Cardiac muscle cell (in vitro differentiated cells and primary cell): Measurements from ENCODE around the gene GUCY2D. TPM values are rescaled to one million over a fixed set of nuclear protein-coding genes. Genes with fewer than 3 reads are reported as not detected.

Experiments
- DNase-seq, 2 donors: peaks; one replicate each; pipeline versions ENCODE4 v3.0.0 to v3.0.0-alpha.2; 2010 to 2017; ENCODE audit warnings: low read depth in 1 of 2, low spot score in 1 of 2
- H3K27ac ChIP-seq: fragments of 200-600 bp; sonication (generic); 2 replicates; pipeline ENCODE4 v1.5.1; 2016
- H3K27me3 ChIP-seq: fragments of 200-600 bp; sonication (generic); 2 replicates; pipeline ENCODE4 v1.6.0; 2016; ENCODE audit warnings: control low read depth
- H3K36me3 ChIP-seq: fragments of 200-600 bp; sonication (generic); 2 replicates; pipeline ENCODE4 v1.5.1; 2016; ENCODE audit warnings: control low read depth
- H3K4me1 ChIP-seq: fragments of 200-600 bp; sonication (generic); 2 replicates; pipeline ENCODE4 v1.8.1; 2017; ENCODE audit warnings: low read depth, mild to moderate bottlenecking, mixed run types
- H3K4me3 ChIP-seq: fragments of 200-600 bp; sonication (generic); 2 replicates; pipeline ENCODE4 v1.5.1; 2016; ENCODE audit warnings: mild to moderate bottlenecking
- H3K9me3 ChIP-seq: fragments of 200-600 bp; sonication (generic); 2 replicates; pipeline ENCODE4 v1.5.1; 2017; ENCODE audit warnings: low read depth, mild to moderate bottlenecking, control low read depth
- CTCF ChIP-seq: IDR thresholded peaks from 2 replicates; pipeline ENCODE4 v1.5.1; 2012; ENCODE audit warnings: low read depth, mild to moderate bottlenecking, low read length
- polyA plus RNA-seq: library from polyadenylated mRNA; unstranded; fragments of >200 nt; fragmentation: Nextera tagmentation; extraction: Ambion mirVana; gene quantifications from 2 replicates; pipeline ENCODE4 v1.2.1, GENCODE V29; 2016
- total RNA-seq: library from RNA; depleted of rRNA; stranded (reverse); fragments of >200 nt; gene quantifications from 2 replicates; pipeline ENCODE4 v1.2.3, GENCODE V29; 2016

GUCY2D gene
- total and polyA plus RNA-seq, 2 experiments from 2014 or later = 0.54 to 1.1 TPM

DNA sequence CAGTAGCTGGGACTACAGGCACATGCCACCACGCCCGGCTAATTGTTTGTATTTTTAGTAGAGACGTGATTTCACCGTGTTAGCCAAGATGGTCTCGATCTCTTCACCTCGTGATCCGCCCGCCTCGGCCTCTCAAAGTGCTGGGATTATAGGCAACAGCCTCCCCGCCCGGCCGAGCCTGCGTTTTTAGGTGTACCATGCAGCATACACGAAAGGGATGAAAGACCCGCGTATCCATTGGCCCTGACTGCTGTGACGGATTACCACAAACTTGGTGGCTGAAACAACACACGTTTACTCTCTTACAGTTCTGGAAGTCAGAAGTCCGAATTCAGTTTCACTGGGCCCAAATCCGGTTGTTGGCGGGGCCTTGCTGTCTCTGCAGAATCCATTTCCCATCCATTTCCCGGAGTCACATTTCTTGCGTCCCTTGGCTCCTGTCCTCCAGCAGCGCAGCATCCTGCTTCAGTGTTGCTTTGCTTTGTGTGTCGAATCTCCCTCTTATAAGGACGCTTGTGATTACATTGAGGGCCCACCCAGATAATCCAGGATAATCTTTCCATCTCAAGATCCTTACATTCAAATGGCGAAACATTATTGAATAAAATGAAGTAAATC, 8.3 kb upstream of the GUCY2D start:
- H3K4me1 ChIP-seq = peaks cover 5% of the 10 kb centered on the region
- no peak for TF ChIP-seq CTCF
- no peak for DNase-seq
- H3K9me3 ChIP-seq = no peaks in the 10 kb centered on the region
- no peak overlapping the region for H3K27ac ChIP-seq
- H3K4me3 ChIP-seq = no peak overlapping the region
- no peaks in the 10 kb centered on the region for H3K36me3 ChIP-seq
- H3K27me3 ChIP-seq = peaks cover 6% of the 10 kb centered on the region

- H3K4me1 ChIP-seq = peaks cover 5% of the 10 kb centered on the region
- no peaks in the 10 kb centered on the region for H3K36me3 ChIP-seq
- no peaks in the 10 kb centered on the region for H3K9me3 ChIP-seq
- H3K27me3 ChIP-seq = peaks cover 10% of the 10 kb centered on the region
- H3K27ac ChIP-seq = no peak overlapping the region
- H3K4me3 ChIP-seq = no peak overlapping the region
- DNase-seq = no peak
- TF ChIP-seq CTCF = no peak
These were observed 6.7 kb upstream of the GUCY2D start for GRCh38 chr17:7995724-7996123.

- DNase-seq = peak; percentile 60 to 83
- Histone ChIP-seq H3K9me3 (no peaks in the 10 kb centered on the region), H3K27ac (peak overlapping the region; percentile 63), H3K4me3 (no peak overlapping the region), H3K36me3 (no peaks in the 10 kb centered on the region), H3K4me1 (peaks cover 5% of the 10 kb centered on the region), H3K27me3 (peaks cover 22% of the 10 kb centered on the region)
- TF ChIP-seq CTCF = peak; percentile 54
These were observed 5.2 kb upstream of the GUCY2D start for GRCh38 chr17:7997186-7997585.

DNA sequence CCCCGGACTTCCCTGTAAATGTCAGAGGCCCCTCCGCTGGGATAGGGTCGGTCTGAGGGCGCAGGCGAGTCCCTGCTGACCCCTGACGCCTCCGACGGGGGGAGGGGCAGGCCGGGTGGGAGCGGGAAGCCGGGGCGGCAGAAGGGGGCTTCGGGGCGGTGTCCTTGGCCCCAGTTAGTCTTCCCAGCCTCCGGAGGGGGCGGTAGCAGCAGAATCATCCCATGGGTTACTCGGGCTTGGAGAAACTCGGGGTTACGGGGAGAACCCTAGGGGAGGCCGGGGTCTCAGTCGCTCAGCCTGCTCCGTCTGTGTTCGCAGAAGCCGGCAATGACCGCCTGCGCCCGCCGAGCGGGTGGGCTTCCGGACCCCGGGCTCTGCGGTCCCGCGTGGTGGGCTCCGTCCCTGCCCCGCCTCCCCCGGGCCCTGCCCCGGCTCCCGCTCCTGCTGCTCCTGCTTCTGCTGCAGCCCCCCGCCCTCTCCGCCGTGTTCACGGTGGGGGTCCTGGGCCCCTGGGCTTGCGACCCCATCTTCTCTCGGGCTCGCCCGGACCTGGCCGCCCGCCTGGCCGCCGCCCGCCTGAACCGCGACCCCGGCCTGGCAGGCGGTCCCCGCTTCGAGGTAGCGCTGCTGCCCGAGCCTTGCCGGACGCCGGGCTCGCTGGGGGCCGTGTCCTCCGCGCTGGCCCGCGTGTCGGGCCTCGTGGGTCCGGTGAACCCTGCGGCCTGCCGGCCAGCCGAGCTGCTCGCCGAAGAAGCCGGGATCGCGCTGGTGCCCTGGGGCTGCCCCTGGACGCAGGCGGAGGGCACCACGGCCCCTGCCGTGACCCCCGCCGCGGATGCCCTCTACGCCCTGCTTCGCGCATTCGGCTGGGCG, 542 bp downstream of the GUCY2D start:
- Histone ChIP-seq H3K4me1 (no peaks in the 10 kb centered on the region), H3K27me3 (peaks cover 59% of the 10 kb centered on the region), H3K4me3 (no peak overlapping the region), H3K9me3 (no peaks in the 10 kb centered on the region), H3K27ac (no peak overlapping the region), H3K36me3 (no peaks in the 10 kb centered on the region)
- no peak for DNase-seq
- TF ChIP-seq CTCF = no peak

- no peaks in the 10 kb centered on the region for H3K36me3 ChIP-seq
- TF ChIP-seq CTCF = no peak
- no peak for DNase-seq
- no peak overlapping the region for H3K27ac ChIP-seq
- peaks cover 55% of the 10 kb centered on the region for H3K27me3 ChIP-seq
- no peaks in the 10 kb centered on the region for H3K4me1 ChIP-seq
- no peak overlapping the region for H3K4me3 ChIP-seq
- no peaks in the 10 kb centered on the region for H3K9me3 ChIP-seq
These were observed 1.3 kb downstream of the GUCY2D start for GRCh38 chr17:8003594-8004181.
